Vagina (tissue), 2 donors: Measurements from ENCODE around the gene AGAP3.

Experiments used
- POLR2A ChIP-seq, 2 donors: fragments of 450-650 bp; IDR thresholded peaks; one replicate each; pipeline ENCODE4 v1.6.1; 2017; ENCODE audit warnings: antibody characterized with exemption in 2 of 2, mild to moderate bottlenecking in 2 of 2, moderate library complexity in 2 of 2
- POLR2AphosphoS5 ChIP-seq, 2 donors: sonication (generic); formaldehyde crosslinking; IDR thresholded peaks; one replicate each; pipeline ENCODE4 v1.9.0; 2017; ENCODE audit warnings: antibody characterized with exemption in 2 of 2, mild to moderate bottlenecking in 2 of 2, low read depth in 1 of 2; ENCODE audit not compliant: insufficient read depth in 1 of 2
- TF ChIP-seq, protein P1 (sequence below), 3 experiments: fragments of 450-650 bp in 2 of 3; fragments of 200-600 bp in 1 of 3; sonication (generic) in 1 of 3; IDR thresholded peaks; one replicate each; pipeline ENCODE4 v1.5.1; 2017 to 2019; ENCODE audit warnings: antibody characterized with exemption in 3 of 3, mild to moderate bottlenecking in 2 of 3, moderate library complexity in 2 of 3

DNA sequence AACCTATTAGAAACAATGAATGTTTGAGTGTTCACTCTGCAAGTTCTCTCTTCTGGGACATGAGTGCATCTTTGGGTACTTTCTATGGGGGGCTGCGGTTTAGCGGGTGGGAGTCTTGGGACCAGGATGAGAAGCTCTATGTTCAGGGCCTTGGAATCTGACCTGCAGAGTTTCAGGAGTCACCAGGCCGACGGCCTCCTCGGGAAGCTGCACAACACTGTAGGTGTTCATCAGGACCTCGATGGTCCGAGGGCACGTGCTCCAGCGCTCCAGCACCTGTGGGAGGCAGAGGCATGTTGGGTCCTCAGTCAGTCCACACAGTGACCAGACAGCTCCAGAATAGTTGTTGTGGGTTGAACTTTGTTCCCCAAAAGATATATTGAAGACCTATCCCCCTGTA is 90.1 kb downstream of the AGAP3 start:
- TF ChIP-seq, protein P1, sequence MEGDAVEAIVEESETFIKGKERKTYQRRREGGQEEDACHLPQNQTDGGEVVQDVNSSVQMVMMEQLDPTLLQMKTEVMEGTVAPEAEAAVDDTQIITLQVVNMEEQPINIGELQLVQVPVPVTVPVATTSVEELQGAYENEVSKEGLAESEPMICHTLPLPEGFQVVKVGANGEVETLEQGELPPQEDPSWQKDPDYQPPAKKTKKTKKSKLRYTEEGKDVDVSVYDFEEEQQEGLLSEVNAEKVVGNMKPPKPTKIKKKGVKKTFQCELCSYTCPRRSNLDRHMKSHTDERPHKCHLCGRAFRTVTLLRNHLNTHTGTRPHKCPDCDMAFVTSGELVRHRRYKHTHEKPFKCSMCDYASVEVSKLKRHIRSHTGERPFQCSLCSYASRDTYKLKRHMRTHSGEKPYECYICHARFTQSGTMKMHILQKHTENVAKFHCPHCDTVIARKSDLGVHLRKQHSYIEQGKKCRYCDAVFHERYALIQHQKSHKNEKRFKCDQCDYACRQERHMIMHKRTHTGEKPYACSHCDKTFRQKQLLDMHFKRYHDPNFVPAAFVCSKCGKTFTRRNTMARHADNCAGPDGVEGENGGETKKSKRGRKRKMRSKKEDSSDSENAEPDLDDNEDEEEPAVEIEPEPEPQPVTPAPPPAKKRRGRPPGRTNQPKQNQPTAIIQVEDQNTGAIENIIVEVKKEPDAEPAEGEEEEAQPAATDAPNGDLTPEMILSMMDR (IDR thresholded peaks at IDR 0.05) = no peak
- no peak for TF ChIP-seq POLR2A (IDR thresholded peaks at IDR 0.05)
- TF ChIP-seq POLR2AphosphoS5 (IDR thresholded peaks at IDR 0.05; ENCODE audit: insufficient read depth in 1 of 2, low read depth in 1 of 2) = no peak
